Endothelial cell of umbilical vein (primary cell): Measurements from ENCODE around the gene P4HB. TPM values are rescaled to one million over a fixed set of nuclear protein-coding genes. Genes with fewer than 3 reads are reported as not detected.

Experiments used
- BruUV-seq: library from RNA; stranded (reverse); fragments of 400-500 nt; replicated peaks from 2 replicates; lab custom pipeline; 2021; lab: Mats Ljungman, UMichigan
- CTCF ChIA-PET: fragments of 300-600, 350-600 bp; sonication (Branson Sonifier 250); formaldehyde crosslinking; loops from one replicate; lab custom pipeline; 2021; ENCODE audit warnings: antibody characterized with exemption, inconsistent platforms; lab: Charles Lee
- POLR2A ChIA-PET: fragments of 300-600, 350-600 bp; sonication (Branson Sonifier 250); formaldehyde crosslinking; loops from one replicate; lab custom pipeline; 2021; ENCODE audit warnings: antibody characterized with exemption, inconsistent platforms; lab: Charles Lee
- DNase-seq: peaks from one replicate; pipeline ENCODE4 v3.0.0-alpha.2; 2011; ENCODE audit warnings: low read depth, low spot score
- FAIRE-seq: peaks from 2 replicates; lab custom pipeline; 2011; peaks lifted over from hg19 to GRCh38; lab: Jason Lieb, UNC
- H2AFZ ChIP-seq: 2 replicates; pipeline ENCODE4 v1.6.0; 2012; ENCODE audit warnings: low read depth, low read length, control low read depth, inconsistent platforms
- H3K27ac ChIP-seq: 2 replicates; pipeline ENCODE4 v1.5.1; 2011; ENCODE audit warnings: low read depth, mild to moderate bottlenecking, control low read depth, low read length, moderate library complexity; ENCODE audit not compliant: insufficient read depth
- H3K27me3 ChIP-seq, 2 experiments: 2 replicates each; pipeline versions ENCODE4 v1.6.0 to v1.6.1; 2011; ENCODE audit warnings: low read length in 2 of 2, mixed read lengths in 1 of 2; ENCODE audit not compliant: control insufficient read depth in 2 of 2, insufficient read depth in 2 of 2
- H3K36me3 ChIP-seq, 2 experiments: 2 replicates in 1 of 2; 3 replicates in 1 of 2; pipeline ENCODE4 v1.5.1; 2011; ENCODE audit warnings: low read length in 2 of 2, mild to moderate bottlenecking in 1 of 2, moderate library complexity in 1 of 2; ENCODE audit not compliant: control insufficient read depth in 2 of 2, insufficient read depth in 2 of 2; ENCODE audit errors: extremely low read depth in 1 of 2
- H3K4me1 ChIP-seq: 3 replicates; pipeline ENCODE4 v1.5.1; 2011; ENCODE audit warnings: mild to moderate bottlenecking, low read length; ENCODE audit not compliant: control insufficient read depth, insufficient read depth; ENCODE audit errors: extremely low read depth
- H3K4me2 ChIP-seq: 2 replicates; pipeline ENCODE4 v1.6.1; 2011; ENCODE audit warnings: low read length, control low read depth, mixed read lengths; ENCODE audit not compliant: insufficient read depth
- H3K4me3 ChIP-seq, 3 experiments: fragments of 200-600 bp in 1 of 3; sonication (generic), shearing (Covaris generic) in 1 of 3; replicated peaks in 1 of 3; 2 replicates each; pipeline ENCODE4 v1.5.1; 2011 to 2016; ENCODE audit warnings: control low read depth in 3 of 3, low read length in 3 of 3, mild to moderate bottlenecking in 2 of 3, inconsistent platforms in 1 of 3, low read depth in 1 of 3, moderate library complexity in 1 of 3; ENCODE audit not compliant: insufficient read depth in 1 of 3
- H3K79me2 ChIP-seq: 2 replicates; pipeline ENCODE4 v1.6.0; 2012; ENCODE audit warnings: low read length, inconsistent platforms; ENCODE audit not compliant: control insufficient read depth, insufficient read depth
- H3K9ac ChIP-seq: replicated peaks from 2 replicates; pipeline ENCODE3; 2011; ENCODE audit warnings: low read length, control low read depth; ENCODE audit not compliant: insufficient read depth; ENCODE audit errors: extremely low read depth
- H3K9me1 ChIP-seq: replicated peaks from 3 replicates; pipeline ENCODE4 v1.6.0; 2011; ENCODE audit warnings: mild to moderate bottlenecking, low read length; ENCODE audit not compliant: control insufficient read depth, insufficient read depth; ENCODE audit errors: extremely low read depth
- H3K9me3 ChIP-seq: replicated peaks from 2 replicates; pipeline ENCODE4 v1.5.1; 2012; ENCODE audit warnings: low read length, inconsistent platforms; ENCODE audit not compliant: control insufficient read depth, insufficient read depth
- H4K20me1 ChIP-seq: replicated peaks from 2 replicates; pipeline ENCODE3; 2011; ENCODE audit warnings: mild to moderate bottlenecking, low read length; ENCODE audit not compliant: control insufficient read depth, insufficient read depth; ENCODE audit errors: extremely low read depth
- EZH2 ChIP-seq: IDR thresholded peaks from 2 replicates; pipeline ENCODE4 v1.6.1; 2012; ENCODE audit warnings: borderline replicate concordance, low read depth, mild to moderate bottlenecking, moderate library complexity, low read length, inconsistent platforms; ENCODE audit not compliant: severe bottlenecking
- FOS ChIP-seq: IDR thresholded peaks from 2 replicates; pipeline ENCODE4 v1.6.1; 2011; ENCODE audit warnings: mild to moderate bottlenecking, low read length, moderate library complexity, borderline replicate concordance; ENCODE audit not compliant: insufficient read depth
- GATA2 ChIP-seq: IDR thresholded peaks from 2 replicates; pipeline ENCODE4 v1.7.0; 2011; ENCODE audit warnings: low read depth, mild to moderate bottlenecking, moderate library complexity, mixed read lengths, low read length; ENCODE audit not compliant: insufficient read length, insufficient read depth
- MYC ChIP-seq: IDR thresholded peaks from one replicate; pipeline ENCODE4 v1.6.1; 2011; ENCODE audit warnings: mild to moderate bottlenecking, low read depth, low read length
- POLR2AphosphoS5 ChIP-seq: IDR thresholded peaks from 2 replicates; pipeline ENCODE4 v1.6.1; 2012; ENCODE audit warnings: low read depth, mild to moderate bottlenecking, control low read depth, low read length, moderate library complexity; ENCODE audit not compliant: insufficient read depth
- dilution Hi-C: fragments of 300-500 bp; cut with MboI; formaldehyde crosslinking; loops from one replicate; pipeline ENCODE4 v1.15.0; 2019; ENCODE audit warnings: low sequenced_read_pairs; ENCODE audit not compliant: extremely low pct_ligation_motif_present
- intact Hi-C: fragments of 100-400 bp; cut with micrococcal nuclease; formaldehyde crosslinking; loops from one replicate; pipeline ENCODE4 v1.10.0; 2022
- polyA plus RNA-seq, 4 experiments: library from polyadenylated mRNA; depleted of rRNA in 3 of 4; stranded (reverse) in 3 of 4; unstranded in 1 of 4; fragments of >200 nt; gene quantifications; 2 replicates each; pipeline versions ENCODE4 v1.2.1 to v1.2.3, GENCODE V29; 2011 to 2012; ENCODE audit warnings: missing spikeins in 1 of 4
- total RNA-seq: library from RNA; stranded (reverse); gene quantifications from 2 replicates; pipeline ENCODE4 v1.2.3, GENCODE V29; 2021
- TF ChIP-seq, protein P1 (sequence below), 2 donors: IDR thresholded peaks; 1 replicate in 1 of 2; 2 replicates in 1 of 2; pipeline ENCODE4 v1.5.1; 2011; ENCODE audit warnings: low read length in 2 of 2, mild to moderate bottlenecking in 2 of 2, moderate library complexity in 2 of 2, control low read depth in 1 of 2, inconsistent platforms in 1 of 2, low read depth in 1 of 2; ENCODE audit not compliant: insufficient read depth in 1 of 2; ENCODE audit errors: extremely low read depth in 1 of 2

Gene P4HB
- total and polyA plus RNA-seq, 2 donors (not counting 3 experiments of a cell fraction or from before 2014, with no cell fraction given) = 201 to 988 TPM

- Histone ChIP-seq H3K9me1 (no peaks in the 10 kb centered on the region), H3K4me3 (no peak overlapping the region), H3K4me1 (peaks cover 8% of the 10 kb centered on the region), H3K27ac (no peak overlapping the region), H4K20me1 (no peaks in the 10 kb centered on the region), H3K9me3 (no peaks in the 10 kb centered on the region), H3K36me3 (peaks cover 0 to 3% of the 10 kb centered on the region in 2 experiments), H3K9ac (no peak overlapping the region), H2AFZ (no peak overlapping the region), H3K79me2 (no peaks in the 10 kb centered on the region), H3K27me3 (no peaks in the 10 kb centered on the region), H3K4me2 (no peak overlapping the region)
- ChIA-PET POLR2A (no interaction called here), CTCF (no interaction called here)
- no TSS peak for BruUV-seq
- no peak for FAIRE-seq
- intact Hi-C loops (no loop called here), dilution Hi-C loops (no loop called here)
- TF ChIP-seq FOS (no peak), GATA2 (no peak), MYC (no peak), EZH2 (no peak), POLR2AphosphoS5 (no peak)
- TF ChIP-seq, protein P1, sequence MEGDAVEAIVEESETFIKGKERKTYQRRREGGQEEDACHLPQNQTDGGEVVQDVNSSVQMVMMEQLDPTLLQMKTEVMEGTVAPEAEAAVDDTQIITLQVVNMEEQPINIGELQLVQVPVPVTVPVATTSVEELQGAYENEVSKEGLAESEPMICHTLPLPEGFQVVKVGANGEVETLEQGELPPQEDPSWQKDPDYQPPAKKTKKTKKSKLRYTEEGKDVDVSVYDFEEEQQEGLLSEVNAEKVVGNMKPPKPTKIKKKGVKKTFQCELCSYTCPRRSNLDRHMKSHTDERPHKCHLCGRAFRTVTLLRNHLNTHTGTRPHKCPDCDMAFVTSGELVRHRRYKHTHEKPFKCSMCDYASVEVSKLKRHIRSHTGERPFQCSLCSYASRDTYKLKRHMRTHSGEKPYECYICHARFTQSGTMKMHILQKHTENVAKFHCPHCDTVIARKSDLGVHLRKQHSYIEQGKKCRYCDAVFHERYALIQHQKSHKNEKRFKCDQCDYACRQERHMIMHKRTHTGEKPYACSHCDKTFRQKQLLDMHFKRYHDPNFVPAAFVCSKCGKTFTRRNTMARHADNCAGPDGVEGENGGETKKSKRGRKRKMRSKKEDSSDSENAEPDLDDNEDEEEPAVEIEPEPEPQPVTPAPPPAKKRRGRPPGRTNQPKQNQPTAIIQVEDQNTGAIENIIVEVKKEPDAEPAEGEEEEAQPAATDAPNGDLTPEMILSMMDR (IDR thresholded peaks at IDR 0.05; ENCODE audit: extremely low read depth in 1 of 2, insufficient read depth in 1 of 2, low read depth in 1 of 2, low read length in 2 of 2) = no peak
- no peak for DNase-seq
Observed at GRCh38 chr17:81905424-81905875, 45.1 kb upstream of the P4HB start.
